K562 (cell line): ENCODE measurements around the gene ST6GALNAC2. TPM values are rescaled to one million over a fixed set of nuclear protein-coding genes. Genes with fewer than 3 reads are reported as not detected.

ENCODE experiments used
- ARID2 ChIP-seq: fragments of 450-650 bp; IDR thresholded peaks from 2 replicates; pipeline ENCODE4 v1.6.1; 2017; ENCODE audit warnings: antibody characterized with exemption, mild to moderate bottlenecking
- ATF7 ChIP-seq: fragments of 450-650 bp; IDR thresholded peaks from 2 replicates; pipeline ENCODE4 v1.7.1; 2014; ENCODE audit warnings: mild to moderate bottlenecking, moderate library complexity
- CCAR2 ChIP-seq: fragments of 200-400 bp; formaldehyde crosslinking; IDR thresholded peaks from 2 replicates; pipeline ENCODE4 v1.6.1; 2017; ENCODE audit warnings: mild to moderate bottlenecking, low read depth, low read length
- CGGBP1 ChIP-seq: fragments of 250-450 bp; sonication (Bioruptor Pico); IDR thresholded peaks from 2 replicates; pipeline ENCODE4 v1.9.0; 2021; ENCODE audit warnings: mild to moderate bottlenecking
- HNRNPL ChIP-seq: fragments of 200-400 bp; formaldehyde crosslinking; IDR thresholded peaks from 2 replicates; pipeline ENCODE4 v1.6.1; 2017; ENCODE audit warnings: low read depth, mild to moderate bottlenecking, low read length
- KDM1A ChIP-seq, 2 experiments: fragments of 450-650 bp; IDR thresholded peaks; 2 replicates each; pipeline ENCODE4 v1.6.1; 2016; ENCODE audit warnings: mild to moderate bottlenecking in 2 of 2
- MXI1 ChIP-seq: IDR thresholded peaks from 2 replicates; pipeline ENCODE4 v1.6.1; 2011; ENCODE audit warnings: low read depth, mild to moderate bottlenecking, improper control_type of control experiment, low read length
- NCOA6 ChIP-seq: fragments of 450-650 bp; IDR thresholded peaks from 2 replicates; pipeline ENCODE4 v1.6.1; 2017; ENCODE audit warnings: mild to moderate bottlenecking
- NELFE ChIP-seq: IDR thresholded peaks from 2 replicates; pipeline ENCODE4 v1.6.1; 2011; ENCODE audit warnings: mild to moderate bottlenecking; ENCODE audit not compliant: insufficient read depth, insufficient read length
- NFATC3 ChIP-seq: fragments of 450-650 bp; IDR thresholded peaks from 2 replicates; pipeline ENCODE4 v1.6.1; 2017; ENCODE audit warnings: mild to moderate bottlenecking
- SAFB2 ChIP-seq: fragments of 200-400 bp; formaldehyde crosslinking; IDR thresholded peaks from 2 replicates; pipeline ENCODE4 v1.6.1; 2018; ENCODE audit warnings: borderline replicate concordance, low read length, low read depth, moderate library complexity; ENCODE audit not compliant: severe bottlenecking
- SMC3 ChIP-seq: conservative IDR thresholded peaks from 2 replicates; pipeline ENCODE4 v1.6.1; 2011; ENCODE audit warnings: low read depth, low read length, improper control_type of control experiment; ENCODE audit not compliant: insufficient read depth
- SRSF1 ChIP-seq: fragments of 200-400 bp; formaldehyde crosslinking; IDR thresholded peaks from 2 replicates; pipeline ENCODE4 v1.6.1; 2017; ENCODE audit warnings: mild to moderate bottlenecking, low read depth, low read length, moderate library complexity
- TAF9B ChIP-seq: fragments of 450-650 bp; IDR thresholded peaks from 2 replicates; pipeline ENCODE4 v1.6.1; 2018; ENCODE audit warnings: mild to moderate bottlenecking; ENCODE audit not compliant: partially characterized antibody
- TFAM ChIP-seq: fragments of 250-450 bp; sonication (Bioruptor Pico); conservative IDR thresholded peaks from 2 replicates; pipeline ENCODE4 v1.5.0; 2021; ENCODE audit warnings: mild to moderate bottlenecking, moderate library complexity
- TRIM28 ChIP-seq: fragments of 450-650 bp; IDR thresholded peaks from 2 replicates; pipeline ENCODE4 v1.6.1; 2017
- XRCC4 ChIP-seq: IDR thresholded peaks from one replicate; pipeline ENCODE4 v1.6.1; 2011; ENCODE audit not compliant: insufficient read depth, insufficient read length; ENCODE audit errors: extremely low read depth
- ZBTB1 ChIP-seq: sonication (generic); formaldehyde crosslinking; IDR thresholded peaks from 2 replicates; pipeline ENCODE4 v1.8.1; 2023; ENCODE audit warnings: missing genetic modification reagents, low read depth, mild to moderate bottlenecking, borderline replicate concordance
- ZFP91 ChIP-seq: sonication (generic); formaldehyde crosslinking; IDR thresholded peaks from 2 replicates; pipeline ENCODE4 v1.8.0; 2022; ENCODE audit warnings: mild to moderate bottlenecking, missing genetic modification reagents
- ZNF232 ChIP-seq: sonication (generic); formaldehyde crosslinking; IDR thresholded peaks from 2 replicates; pipeline ENCODE4 v1.8.0; 2022; ENCODE audit warnings: mild to moderate bottlenecking, missing genetic modification reagents
- ZNF253 ChIP-seq: fragments of 250-450 bp; sonication (Bioruptor Pico); conservative IDR thresholded peaks from 2 replicates; pipeline ENCODE4 v1.6.1; 2021; ENCODE audit warnings: mild to moderate bottlenecking
- ZNF561 ChIP-seq: fragments of 450-650 bp; formaldehyde crosslinking; conservative IDR thresholded peaks from 2 replicates; pipeline ENCODE4 v1.4.0; 2020; ENCODE audit warnings: mild to moderate bottlenecking, moderate library complexity
- ZSCAN32 ChIP-seq: fragments of 450-650 bp; formaldehyde crosslinking; IDR thresholded peaks from 2 replicates; pipeline ENCODE4 v1.4.0; 2020; ENCODE audit warnings: mild to moderate bottlenecking, moderate library complexity
- polyA plus RNA-seq, 8 experiments: library from polyadenylated mRNA; depleted of rRNA in 4 of 8; stranded (reverse) in 5 of 8; unstranded in 3 of 8; fragments of >200 nt; fragmentation: Nextera tagmentation in 2 of 8; fragmentation: Illumina TruSeq in 1 of 8; extraction: Ambion mirVana in 2 of 8; extraction: Trizol in 1 of 8; gene quantifications; 2 replicates each; pipeline versions ENCODE4 v1.2.1 to v1.2.3, GENCODE V29; 2011 to 2014; ENCODE audit warnings: inconsistent platforms in 1 of 8, missing spikeins in 1 of 8
- total RNA-seq, 7 experiments: library from RNA; depleted of rRNA in 6 of 7; stranded (reverse); fragments of >200 nt in 6 of 7; fragmentation: Illumina TruSeq in 2 of 7; extraction: Trizol in 2 of 7; gene quantifications; 2 replicates each; pipeline versions ENCODE4 v1.2.1 to v1.2.3, GENCODE V29; 2011 to 2021; ENCODE audit warnings: low replicate concordance in 1 of 7
- TF ChIP-seq, protein P1 (sequence below): fragments of 450-650 bp; IDR thresholded peaks from 2 replicates; pipeline ENCODE4 v1.7.1; 2018; ENCODE audit warnings: mild to moderate bottlenecking, low read depth; ENCODE audit not compliant: partially characterized antibody

ST6GALNAC2 gene
- total and polyA plus RNA-seq, 9 of the 15 experiments (the other 6 are each of a cell fraction or from before 2014, with no cell fraction given) = 0.18 TPM; not detected in 8

- TF ChIP-seq TRIM28 = no peak
- TF ChIP-seq NCOA6 = no peak
- TF ChIP-seq XRCC4 = no peak
- TF ChIP-seq ZBTB1 (CRISPR knock-in tag) = no peak
- no peak for TF ChIP-seq SRSF1
- TF ChIP-seq NFATC3 = no peak
- TF ChIP-seq HNRNPL = no peak
- no peak for TF ChIP-seq ZNF253
- TF ChIP-seq ATF7 = no peak
- TF ChIP-seq ARID2 = peak; percentile 64; the same call in 1 of the 2 replicates
- TF ChIP-seq SAFB2 = no peak
- no peak for TF ChIP-seq NELFE
- 0 out of 2 replicates have a peak, but pooled peaks have one; percentile 0 for TF ChIP-seq ZNF232
- no peak; the same call in 1 of the 2 replicates for TF ChIP-seq MXI1
- 0 out of 2 replicates have a peak, but pooled peaks have one; percentile 27 for TF ChIP-seq SMC3
- 0 out of 4 replicates have a peak, but pooled peaks of 1 of the 2 experiments have one; percentile 5 for TF ChIP-seq KDM1A (IDR thresholded peaks at IDR 0.05)
- TF ChIP-seq, protein P1, sequence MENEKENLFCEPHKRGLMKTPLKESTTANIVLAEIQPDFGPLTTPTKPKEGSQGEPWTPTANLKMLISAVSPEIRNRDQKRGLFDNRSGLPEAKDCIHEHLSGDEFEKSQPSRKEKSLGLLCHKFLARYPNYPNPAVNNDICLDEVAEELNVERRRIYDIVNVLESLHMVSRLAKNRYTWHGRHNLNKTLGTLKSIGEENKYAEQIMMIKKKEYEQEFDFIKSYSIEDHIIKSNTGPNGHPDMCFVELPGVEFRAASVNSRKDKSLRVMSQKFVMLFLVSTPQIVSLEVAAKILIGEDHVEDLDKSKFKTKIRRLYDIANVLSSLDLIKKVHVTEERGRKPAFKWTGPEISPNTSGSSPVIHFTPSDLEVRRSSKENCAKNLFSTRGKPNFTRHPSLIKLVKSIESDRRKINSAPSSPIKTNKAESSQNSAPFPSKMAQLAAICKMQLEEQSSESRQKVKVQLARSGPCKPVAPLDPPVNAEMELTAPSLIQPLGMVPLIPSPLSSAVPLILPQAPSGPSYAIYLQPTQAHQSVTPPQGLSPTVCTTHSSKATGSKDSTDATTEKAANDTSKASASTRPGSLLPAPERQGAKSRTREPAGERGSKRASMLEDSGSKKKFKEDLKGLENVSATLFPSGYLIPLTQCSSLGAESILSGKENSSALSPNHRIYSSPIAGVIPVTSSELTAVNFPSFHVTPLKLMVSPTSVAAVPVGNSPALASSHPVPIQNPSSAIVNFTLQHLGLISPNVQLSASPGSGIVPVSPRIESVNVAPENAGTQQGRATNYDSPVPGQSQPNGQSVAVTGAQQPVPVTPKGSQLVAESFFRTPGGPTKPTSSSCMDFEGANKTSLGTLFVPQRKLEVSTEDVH = no peak
- TF ChIP-seq TFAM (CRISPR knock-in tag) = no peak
- TF ChIP-seq ZNF561 (CRISPR knock-in tag) = no peak
- TF ChIP-seq CGGBP1 (CRISPR knock-in tag) = no peak
- no peak for TF ChIP-seq ZFP91 (CRISPR knock-in tag)
- no peak for TF ChIP-seq CCAR2
- peak; percentile 20 for TF ChIP-seq TAF9B
- TF ChIP-seq ZSCAN32 (CRISPR knock-in tag) = no peak
These were observed 27.2 kb downstream of the ST6GALNAC2 start (continued) for GRCh38 chr17:76558198-76559095.
